GM13977 (cell line): ENCODE data around the gene MAG.

ENCODE experiments used
- DNase-seq: peaks from one replicate; pipeline ENCODE4 v3.0.0; 2012; ENCODE audit warnings: low spot score
- in situ Hi-C: fragments of 300-500 bp; cut with MboI; formaldehyde crosslinking; loops from one replicate; pipeline ENCODE4 v1.12.0; 2022; ENCODE audit warnings: low sequenced_read_pairs, low pct_unique_long_range_greater_than_20kb, mixed read lengths, inconsistent platforms; ENCODE audit not compliant: unreplicated experiment
- TF ChIP-seq, protein P1 (sequence below): IDR thresholded peaks from 2 replicates; pipeline ENCODE4 v1.5.1; 2012; ENCODE audit warnings: mild to moderate bottlenecking, control low read depth; ENCODE audit not compliant: insufficient read depth; ENCODE audit errors: extremely low read depth, missing control alignments

The MAG gene

DNA sequence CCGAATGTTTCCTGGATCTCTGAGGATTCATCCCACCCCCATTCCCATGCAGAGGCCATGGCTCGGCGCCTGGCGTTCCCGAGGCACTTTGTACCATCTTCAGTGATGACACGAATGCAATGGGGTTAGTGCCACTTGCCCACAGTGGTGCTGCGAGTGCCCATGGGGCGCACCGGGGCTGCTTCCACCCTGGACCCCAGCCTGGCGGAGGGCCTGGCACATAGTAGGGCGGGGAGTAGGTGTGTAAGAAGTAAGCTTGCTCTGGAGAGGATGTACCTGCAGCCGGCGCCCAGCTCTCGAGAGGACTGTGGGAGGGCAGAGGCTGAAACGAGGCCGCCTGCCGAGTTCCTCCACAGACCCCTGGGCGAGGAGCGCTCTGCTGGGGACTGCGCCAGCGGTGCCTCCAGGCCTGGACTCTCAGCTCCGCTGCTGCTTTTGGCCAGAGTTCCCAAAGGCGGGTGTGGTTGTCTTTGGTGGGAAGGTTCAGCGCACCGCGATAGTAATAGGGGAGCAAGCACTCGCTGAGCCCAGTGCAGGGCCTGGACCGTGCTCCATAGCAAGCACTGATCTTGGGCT lies 15.2 kb upstream of the MAG start:
- in situ Hi-C loops, result no loop called here
- TF ChIP-seq, protein P1, sequence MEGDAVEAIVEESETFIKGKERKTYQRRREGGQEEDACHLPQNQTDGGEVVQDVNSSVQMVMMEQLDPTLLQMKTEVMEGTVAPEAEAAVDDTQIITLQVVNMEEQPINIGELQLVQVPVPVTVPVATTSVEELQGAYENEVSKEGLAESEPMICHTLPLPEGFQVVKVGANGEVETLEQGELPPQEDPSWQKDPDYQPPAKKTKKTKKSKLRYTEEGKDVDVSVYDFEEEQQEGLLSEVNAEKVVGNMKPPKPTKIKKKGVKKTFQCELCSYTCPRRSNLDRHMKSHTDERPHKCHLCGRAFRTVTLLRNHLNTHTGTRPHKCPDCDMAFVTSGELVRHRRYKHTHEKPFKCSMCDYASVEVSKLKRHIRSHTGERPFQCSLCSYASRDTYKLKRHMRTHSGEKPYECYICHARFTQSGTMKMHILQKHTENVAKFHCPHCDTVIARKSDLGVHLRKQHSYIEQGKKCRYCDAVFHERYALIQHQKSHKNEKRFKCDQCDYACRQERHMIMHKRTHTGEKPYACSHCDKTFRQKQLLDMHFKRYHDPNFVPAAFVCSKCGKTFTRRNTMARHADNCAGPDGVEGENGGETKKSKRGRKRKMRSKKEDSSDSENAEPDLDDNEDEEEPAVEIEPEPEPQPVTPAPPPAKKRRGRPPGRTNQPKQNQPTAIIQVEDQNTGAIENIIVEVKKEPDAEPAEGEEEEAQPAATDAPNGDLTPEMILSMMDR, result no peak
- no peak for DNase-seq

- in situ Hi-C loops, result no loop called here
- DNase-seq, result no peak
- TF ChIP-seq, protein P1, result no peak
Measured at GRCh38 chr19:35278578-35279284, 13.2 kb upstream of the MAG start.

DNA sequence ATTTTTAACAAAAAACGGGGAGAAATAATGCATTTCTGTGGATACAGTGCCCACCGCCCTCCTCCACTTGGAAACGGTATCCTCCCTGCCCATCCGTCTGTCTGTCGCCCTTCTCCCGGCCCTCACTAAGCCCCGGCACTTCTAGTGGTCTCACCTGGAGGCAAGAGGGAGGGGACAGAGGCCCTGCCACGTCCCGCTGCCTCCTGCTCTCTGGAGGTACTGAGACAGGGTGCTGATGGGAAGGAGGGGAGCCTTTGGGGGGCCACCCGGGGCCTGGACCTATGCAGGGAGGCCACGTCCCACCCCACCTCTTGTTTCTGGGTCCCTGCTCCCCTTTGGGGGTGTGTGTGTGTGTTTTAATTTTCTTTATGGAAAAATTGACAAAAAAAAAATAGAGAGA lies 12.6 kb upstream of the MAG start:
- DNase-seq, result no peak
- TF ChIP-seq, protein P1, result no peak
- in situ Hi-C loops, result no loop called here

GRCh38 chr19:35279985-35280821 lies 11.8 kb upstream of the MAG start:
- in situ Hi-C loops, result no loop called here
- TF ChIP-seq, protein P1, result no peak
- no peak for DNase-seq

DNA sequence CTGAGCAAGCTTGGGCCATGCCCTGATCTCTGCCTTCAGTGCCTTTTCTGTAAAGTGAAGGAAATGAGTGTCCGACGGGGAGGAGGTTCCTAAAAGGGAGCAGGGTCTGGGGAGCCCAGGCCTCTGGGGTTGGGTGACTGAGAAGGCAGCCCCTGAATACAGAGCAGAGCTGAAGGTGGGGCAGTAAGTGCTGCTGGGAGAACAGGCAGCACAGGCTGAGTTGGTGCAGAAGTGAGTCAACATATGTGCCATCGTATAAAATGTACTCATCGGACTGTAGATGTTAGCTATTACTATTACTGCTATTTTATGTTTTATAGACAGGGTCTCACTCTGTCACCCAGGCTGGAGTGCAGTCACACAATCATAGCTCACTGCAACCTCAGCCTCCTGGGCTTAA lies 10.7 kb upstream of the MAG start:
- in situ Hi-C loops, result no loop called here
- TF ChIP-seq, protein P1, result no peak
- no peak for DNase-seq

- TF ChIP-seq, protein P1, result no peak
- in situ Hi-C loops, result no loop called here
- DNase-seq, result no peak
Measured at GRCh38 chr19:35284153-35285094, 7.5 kb upstream of the MAG start.
